Muscle layer of colon (tissue), 2 donors: ENCODE data around the gene HAO1.
"Not testable (repeated sequence)": the region's sequence is repeated elsewhere in the genome, so short reads cannot be mapped to it uniquely, and the experiment has no call there.

Experiments used
- H3K27ac ChIP-seq: one replicate; pipeline ENCODE4 v1.7.0; 2013; ENCODE audit warnings: low read depth, mild to moderate bottlenecking, low read length, moderate library complexity
- H3K27me3 ChIP-seq, 2 donors: one replicate each; pipeline ENCODE4 v1.7.0; 2013; ENCODE audit warnings: low read length in 2 of 2, mild to moderate bottlenecking in 2 of 2; ENCODE audit not compliant: insufficient read depth in 2 of 2, control insufficient read depth in 1 of 2
- H3K36me3 ChIP-seq: one replicate; pipeline ENCODE4 v1.7.0; 2013; ENCODE audit warnings: mild to moderate bottlenecking, low read length; ENCODE audit not compliant: insufficient read depth
- H3K4me1 ChIP-seq: one replicate; pipeline ENCODE4 v1.7.0; 2013; ENCODE audit warnings: mild to moderate bottlenecking, low read length; ENCODE audit not compliant: insufficient read depth
- H3K4me3 ChIP-seq, 2 donors: one replicate each; pipeline ENCODE4 v1.7.0; 2013; ENCODE audit warnings: low read length in 2 of 2, low read depth in 1 of 2, mild to moderate bottlenecking in 1 of 2, moderate library complexity in 1 of 2
- H3K9ac ChIP-seq: one replicate; pipeline ENCODE4 v1.7.0; 2013; ENCODE audit warnings: low read length
- H3K9me3 ChIP-seq: one replicate; pipeline ENCODE4 v1.7.0; 2013; ENCODE audit warnings: mild to moderate bottlenecking, low read length
- donor health status: abdominal sarcoma.
- donor health status: Adenocarcinoma of cecum.

Gene HAO1

GRCh38 chr20:7853493-7853892 lies 86.8 kb downstream of the HAO1 start:
- Histone ChIP-seq H3K27ac (no peak overlapping the region), H3K27me3 (no peaks in the 10 kb centered on the region), H3K4me1 (no peaks in the 10 kb centered on the region), H3K4me3 (no peak overlapping the region), H3K9me3 (no peaks in the 10 kb centered on the region), H3K9ac (no peak overlapping the region), H3K36me3 (no peaks in the 10 kb centered on the region)

GRCh38 chr20:7850775-7851490 lies 89.3 kb downstream of the HAO1 start:
- Histone ChIP-seq H3K4me3 (no peak overlapping the region), H3K9me3 (no peaks in the 10 kb centered on the region), H3K4me1 (no peaks in the 10 kb centered on the region), H3K9ac (no peak overlapping the region), H3K36me3 (no peaks in the 10 kb centered on the region), H3K27me3 (no peaks in the 10 kb centered on the region), H3K27ac (no peak overlapping the region)

- Histone ChIP-seq H3K9me3 (no peaks in the 10 kb centered on the region), H3K27ac (no peak overlapping the region), H3K36me3 (no peaks in the 10 kb centered on the region), H3K9ac (no peak overlapping the region), H3K4me3 (no peak overlapping the region), H3K4me1 (no peaks in the 10 kb centered on the region), H3K27me3 (no peaks in the 10 kb centered on the region)
These were observed 90.6 kb downstream of the HAO1 start for GRCh38 chr20:7849675-7850074.

GRCh38 chr20:7848351-7848750 lies 91.9 kb downstream of the HAO1 start:
- H3K9ac ChIP-seq, result no peak overlapping the region
- no peak overlapping the region for H3K4me3 ChIP-seq
- no peaks in the 10 kb centered on the region for H3K36me3 ChIP-seq
- H3K4me1 ChIP-seq, result no peaks in the 10 kb centered on the region
- no peaks in the 10 kb centered on the region for H3K27me3 ChIP-seq
- H3K9me3 ChIP-seq, result no peaks in the 10 kb centered on the region
- H3K27ac ChIP-seq, result no peak overlapping the region

- H3K4me3 ChIP-seq, result no peak overlapping the region
- no peaks in the 10 kb centered on the region for H3K36me3 ChIP-seq
- no peaks in the 10 kb centered on the region for H3K27me3 ChIP-seq
- H3K4me1 ChIP-seq, result peaks cover 8% of the 10 kb centered on the region
- no peak overlapping the region for H3K9ac ChIP-seq
- no peaks in the 10 kb centered on the region for H3K9me3 ChIP-seq
- no peak overlapping the region for H3K27ac ChIP-seq
These were observed 96.6 kb downstream of the HAO1 start for GRCh38 chr20:7843613-7844012.

- H3K4me1 ChIP-seq, result peaks cover 8% of the 10 kb centered on the region
- no peaks in the 10 kb centered on the region for H3K36me3 ChIP-seq
- H3K4me3 ChIP-seq, result no peak overlapping the region
- H3K27ac ChIP-seq, result no peak overlapping the region
- no peaks in the 10 kb centered on the region for H3K9me3 ChIP-seq
- H3K9ac ChIP-seq, result no peak overlapping the region
- no peaks in the 10 kb centered on the region for H3K27me3 ChIP-seq
These were observed 98.3 kb downstream of the HAO1 start for GRCh38 chr20:7841971-7842310.

GRCh38 chr20:7841291-7841970 lies 98.8 kb downstream of the HAO1 start:
- no peaks in the 10 kb centered on the region for H3K36me3 ChIP-seq
- H3K4me1 ChIP-seq, result peaks cover 8% of the 10 kb centered on the region
- no peak overlapping the region for H3K4me3 ChIP-seq
- H3K9me3 ChIP-seq, result no peaks in the 10 kb centered on the region
- H3K27me3 ChIP-seq, result no peaks in the 10 kb centered on the region
- no peak overlapping the region for H3K9ac ChIP-seq
- no peak overlapping the region for H3K27ac ChIP-seq

GRCh38 chr20:7836076-7836475 lies 104.2 kb downstream of the HAO1 start:
- H3K27ac ChIP-seq, result no peak overlapping the region

GRCh38 chr20:7834441-7834840 lies 105.8 kb downstream of the HAO1 start:
- H3K9me3 ChIP-seq, H3K27me3 ChIP-seq, H3K4me1 ChIP-seq, H3K36me3 ChIP-seq, H3K27ac ChIP-seq, H3K4me3 ChIP-seq, H3K9ac ChIP-seq: not testable (repeated sequence)

More at GRCh38 chr20:7836076-7836475, 104.2 kb downstream of the HAO1 start:
- H3K4me3 ChIP-seq, result no peak overlapping the region
- peaks cover 6% of the 10 kb centered on the region for H3K4me1 ChIP-seq
- H3K9me3 ChIP-seq, result no peaks in the 10 kb centered on the region
- H3K9ac ChIP-seq, result no peak overlapping the region
- H3K36me3 ChIP-seq, result no peaks in the 10 kb centered on the region
- H3K27me3 ChIP-seq, result no peaks in the 10 kb centered on the region
